IMR-90 (cell line): ENCODE measurements around the gene ASB12. TPM values are rescaled to one million over a fixed set of nuclear protein-coding genes. Genes with fewer than 3 reads are reported as not detected.

Experiments
- ATAC-seq: fragments of 200-7000 bp; cut with Tn5 transposase; 2 replicates; pipeline ENCODE4 v1.9.1; 2020; ENCODE audit warnings: low read depth, mild to moderate bottlenecking, moderate library complexity
- BruUV-seq: library from RNA; stranded (reverse); fragments of 400-500 nt; replicated peaks from 2 replicates; lab custom pipeline; 2021; lab: Mats Ljungman, UMichigan
- CTCF ChIA-PET: fragments of 300-600 bp; formaldehyde crosslinking; extraction: SDS; loops from one replicate; lab custom pipeline; 2021; ENCODE audit warnings: antibody characterized with exemption; lab: Yijun Ruan, JAX
- POLR2A ChIA-PET: fragments of 300-600 bp; sonication (Branson Sonifier 250); formaldehyde crosslinking; loops from one replicate; lab custom pipeline; 2022; ENCODE audit warnings: antibody characterized with exemption; ENCODE audit not compliant: unreplicated experiment; lab: Charles Lee
- DNase-seq: peaks from one replicate; pipeline ENCODE4 v3.0.0; 2013
- H2AFZ ChIP-seq: replicated peaks from 2 replicates; pipeline ENCODE3; 2013; ENCODE audit warnings: low read length, mild to moderate bottlenecking; ENCODE audit not compliant: poor library complexity
- H2AK5ac ChIP-seq: 2 replicates; pipeline ENCODE4 v1.6.1; 2013; ENCODE audit warnings: low read depth, low read length, inconsistent platforms
- H2AK9ac ChIP-seq: replicated peaks from 2 replicates; pipeline ENCODE3; 2013; ENCODE audit warnings: mild to moderate bottlenecking, low read depth, low read length, moderate library complexity; ENCODE audit not compliant: poor library complexity
- H2BK120ac ChIP-seq: 2 replicates; pipeline ENCODE4 v1.6.1; 2013; ENCODE audit warnings: low read depth, low read length, inconsistent platforms
- H2BK15ac ChIP-seq: 3 replicates; pipeline ENCODE4 v1.6.1; 2013; ENCODE audit warnings: low read depth, low read length, inconsistent platforms
- H2BK20ac ChIP-seq: 2 replicates; pipeline ENCODE4 v1.6.1; 2013; ENCODE audit warnings: low read depth, mild to moderate bottlenecking, inconsistent platforms, low read length, moderate library complexity
- H2BK5ac ChIP-seq: 2 replicates; pipeline ENCODE4 v1.6.1; 2013; ENCODE audit warnings: mild to moderate bottlenecking, low read depth, low read length, inconsistent platforms; ENCODE audit not compliant: poor library complexity, severe bottlenecking
- H3K14ac ChIP-seq: replicated peaks from 2 replicates; pipeline ENCODE4 v1.6.1; 2013; ENCODE audit warnings: low read depth, low read length, inconsistent platforms
- H3K18ac ChIP-seq: 2 replicates; pipeline ENCODE4 v1.6.1; 2013; ENCODE audit warnings: low read depth, low read length, control low read depth
- H3K23ac ChIP-seq: 2 replicates; pipeline ENCODE4 v1.6.1; 2013; ENCODE audit warnings: low read depth, low read length, inconsistent platforms
- H3K27ac ChIP-seq: 2 replicates; pipeline ENCODE4 v1.5.1; 2013; ENCODE audit warnings: mild to moderate bottlenecking, control low read depth, low read length; ENCODE audit not compliant: insufficient read depth
- H3K27me3 ChIP-seq: 2 replicates; pipeline ENCODE4 v1.6.1; 2013; ENCODE audit warnings: low read length; ENCODE audit not compliant: control insufficient read depth, insufficient read depth
- H3K36me3 ChIP-seq: 2 replicates; pipeline ENCODE4 v1.6.1; 2013; ENCODE audit warnings: low read length, mixed read lengths; ENCODE audit not compliant: control insufficient read depth, insufficient read depth
- H3K4ac ChIP-seq: 2 replicates; pipeline ENCODE4 v1.6.1; 2013; ENCODE audit warnings: low read depth, low read length, inconsistent platforms
- H3K4me1 ChIP-seq: 2 replicates; pipeline ENCODE4 v1.6.1; 2013; ENCODE audit warnings: low read length, mixed read lengths; ENCODE audit not compliant: control insufficient read depth, insufficient read depth
- H3K4me2 ChIP-seq: 2 replicates; pipeline ENCODE4 v1.6.1; 2013; ENCODE audit warnings: low read depth, mild to moderate bottlenecking, control low read depth, low read length, moderate library complexity
- H3K4me3 ChIP-seq: 2 replicates; pipeline ENCODE4 v1.5.1; 2013; ENCODE audit warnings: low read depth, mild to moderate bottlenecking, control low read depth, low read length, moderate library complexity; ENCODE audit not compliant: insufficient read depth
- H3K56ac ChIP-seq: 2 replicates; pipeline ENCODE4 v1.6.1; 2013; ENCODE audit warnings: low read length, inconsistent platforms; ENCODE audit not compliant: insufficient read depth; ENCODE audit errors: extremely low read depth
- H3K79me1 ChIP-seq, 2 experiments: 2 replicates each; pipeline ENCODE4 v1.6.1; 2013; ENCODE audit warnings: low read length in 2 of 2, inconsistent platforms in 1 of 2, low read depth in 1 of 2
- H3K9ac ChIP-seq: 2 replicates; pipeline ENCODE4 v1.6.1; 2013; ENCODE audit warnings: low read depth, low read length, control low read depth
- H3K9me1 ChIP-seq: 2 replicates; pipeline ENCODE4 v1.6.1; 2013; ENCODE audit warnings: low read length, inconsistent platforms; ENCODE audit not compliant: insufficient read depth
- H3K9me3 ChIP-seq: 2 replicates; pipeline ENCODE4 v1.6.1; 2013; ENCODE audit warnings: low read length; ENCODE audit not compliant: control insufficient read depth, insufficient read depth
- H4K20me1 ChIP-seq: 2 replicates; pipeline ENCODE4 v1.6.1; 2013; ENCODE audit warnings: low read length, inconsistent platforms; ENCODE audit not compliant: insufficient read depth
- H4K5ac ChIP-seq: 2 replicates; pipeline ENCODE4 v1.6.1; 2013; ENCODE audit warnings: mild to moderate bottlenecking, low read depth, low read length, control low read depth
- H4K8ac ChIP-seq, 2 experiments: 2 replicates each; pipeline ENCODE4 v1.6.1; 2013; ENCODE audit warnings: low read depth in 2 of 2, low read length in 2 of 2, control low read depth in 1 of 2, inconsistent platforms in 1 of 2
- H4K91ac ChIP-seq: 2 replicates; pipeline ENCODE4 v1.6.1; 2013; ENCODE audit warnings: low read depth, low read length, inconsistent platforms; ENCODE audit not compliant: insufficient read depth
- CEBPB ChIP-seq: IDR thresholded peaks from 2 replicates; pipeline ENCODE4 v1.6.1; 2012; ENCODE audit warnings: low read depth, low read length, improper control_type of control experiment
- CHD1 ChIP-seq: IDR thresholded peaks from 2 replicates; pipeline ENCODE4 v1.6.1; 2012; ENCODE audit warnings: low read depth, low read length, improper control_type of control experiment
- CTCF ChIP-seq: conservative IDR thresholded peaks from 2 replicates; pipeline ENCODE4 v1.5.1; 2012; ENCODE audit warnings: mild to moderate bottlenecking, low read depth, low read length, improper control_type of control experiment
- FOS ChIP-seq: fragments of 150-350 bp; IDR thresholded peaks from 2 replicates; pipeline ENCODE4 v1.6.1; 2016; ENCODE audit warnings: low read depth, low read length
- MAFK ChIP-seq: IDR thresholded peaks from 2 replicates; pipeline ENCODE4 v1.6.1; 2012; ENCODE audit warnings: low read depth, low read length, improper control_type of control experiment
- MAZ ChIP-seq: IDR thresholded peaks from 2 replicates; pipeline ENCODE4 v1.6.1; 2012; ENCODE audit warnings: low read depth, mild to moderate bottlenecking, low read length, improper control_type of control experiment, moderate library complexity, borderline replicate concordance
- POLR2A ChIP-seq: IDR thresholded peaks from 2 replicates; pipeline ENCODE4 v1.6.1; 2012; ENCODE audit warnings: mild to moderate bottlenecking, low read depth, low read length
- RAD21 ChIP-seq: IDR thresholded peaks from 2 replicates; pipeline ENCODE4 v1.6.1; 2012; ENCODE audit warnings: low read length, improper control_type of control experiment
- RCOR1 ChIP-seq: IDR thresholded peaks from 2 replicates; pipeline ENCODE4 v1.6.1; 2012; ENCODE audit warnings: mild to moderate bottlenecking, low read length, improper control_type of control experiment; ENCODE audit not compliant: insufficient replicate concordance
- RFX5 ChIP-seq: IDR thresholded peaks from 2 replicates; pipeline ENCODE4 v1.8.0; 2012; ENCODE audit warnings: low read depth, mild to moderate bottlenecking, low read length, moderate library complexity
- WGBS, 2 experiments: methylation state at CpG; one replicate each; pipeline versions ENCODE4 v1.1.5 to v1.1.7; 2013; ENCODE audit warnings: missing lambda C conversion rate in 2 of 2; ENCODE audit not compliant: insufficient read length in 1 of 2; ENCODE audit errors: extremely low coverage in 2 of 2; 5-methylcytosine and 5-hydroxymethylcytosine counted together
- dilution Hi-C: fragments of 300-500 bp; cut with HindIII; formaldehyde crosslinking; loops from one replicate; pipeline ENCODE4 v1.14.3; 2018; ENCODE audit warnings: low sequenced_read_pairs; ENCODE audit not compliant: unreplicated experiment
- in situ Hi-C: fragments of 300-500 bp; cut with MboI; formaldehyde crosslinking; loops from 3 replicates; pipeline ENCODE4 v1.14.3; 2019; ENCODE audit warnings: low sequenced_read_pairs, inconsistent platforms, mixed read lengths
- intact Hi-C: fragments of 100-400 bp; cut with micrococcal nuclease; formaldehyde crosslinking; loops from 2 replicates; pipeline ENCODE4 v1.10.0; 2022
- polyA plus RNA-seq, 3 experiments: library from polyadenylated mRNA; depleted of rRNA; stranded (reverse); fragments of >200 nt; gene quantifications; 2 replicates each; pipeline ENCODE4 v1.2.3, GENCODE V29; 2012; ENCODE audit warnings: low replicate concordance in 1 of 3
- total RNA-seq: library from RNA; depleted of rRNA; stranded (reverse); fragments of >200 nt; gene quantifications from 2 replicates; pipeline ENCODE4 v1.2.3, GENCODE V29; 2012

Gene ASB12
- total and polyA plus RNA-seq, 2 of the 4 experiments (the other 2 are of a cell fraction): not detected

GRCh38 chrX:64182208-64182607 is 48.2 kb downstream of the ASB12 start:
- POLR2A ChIA-PET: interaction anchor here (0.9 kb wide), 1 partner anchor 10 kb away, joined by 3 read pairs; no protein-coding TSS in a partner anchor
- dilution Hi-C loops: no loop called here
- no CpG with 5 or more reads among the region's 2 CpGs for WGBS, 2 experiments

More at GRCh38 chrX:64182208-64182607, 48.2 kb downstream of the ASB12 start:
- Histone ChIP-seq H2AFZ (no peak overlapping the region), H2BK20ac (no peak overlapping the region), H3K36me3 (no peaks in the 10 kb centered on the region), H2BK15ac (no peak overlapping the region), H3K56ac (no peak overlapping the region), H3K27ac (no peak overlapping the region), H2BK5ac (no peak overlapping the region), H2BK120ac (no peak overlapping the region), H3K23ac (no peak overlapping the region), H3K4ac (no peak overlapping the region), H4K91ac (no peak overlapping the region), H3K79me1 (no peaks in the 10 kb centered on the region), H4K5ac (no peak overlapping the region), H3K18ac (no peak overlapping the region), H2AK9ac (no peak overlapping the region), H3K9me3 (no peaks in the 10 kb centered on the region), H3K27me3 (no peaks in the 10 kb centered on the region), H3K9me1 (no peaks in the 10 kb centered on the region), H4K8ac (no peak overlapping the region), H3K4me2 (no peak overlapping the region), H3K4me3 (no peak overlapping the region), H2AK5ac (no peak overlapping the region), H3K9ac (no peak overlapping the region), H3K4me1 (no peaks in the 10 kb centered on the region), H4K20me1 (no peaks in the 10 kb centered on the region), H3K14ac (no peak overlapping the region)
- CTCF ChIA-PET: no interaction called here
- DNase-seq (no peak), ATAC-seq (no peak)
- in situ Hi-C loops: no loop called here
- intact Hi-C loops: no loop called here
- TF ChIP-seq MAFK (no peak), RCOR1 (no peak), CEBPB (no peak), RFX5 (no peak), CTCF (no peak), RAD21 (no peak), CHD1 (no peak), MAZ (no peak), FOS (no peak), POLR2A (no peak)
- no TSS peak for BruUV-seq
